ENCODE data around the gene GPC6. TPM values are rescaled to one million over a fixed set of nuclear protein-coding genes. Genes with fewer than 3 reads are reported as not detected.

GPC6 gene
- total and polyA plus RNA-seq, 2 donors (not counting 3 experiments of a cell fraction or from before 2014, with no cell fraction given), result 0.01 TPM; not detected in 1

GRCh38 chr13:94204946-94205345 lies 978.3 kb downstream of the GPC6 start:
- Histone ChIP-seq H3K27ac (ENCODE audit: insufficient read depth, low read depth, low read length) (no peak overlapping the region), H3K4me3 (replicated peaks in 1 of 3; ENCODE audit: insufficient read depth in 1 of 3, low read depth in 1 of 3, low read length in 3 of 3) (no peak overlapping the region), H3K36me3 (ENCODE audit: control insufficient read depth in 2 of 2, extremely low read depth in 1 of 2, insufficient read depth in 2 of 2, low read length in 2 of 2) (no peaks in the 10 kb centered on the region), H3K9me3 (replicated peaks; ENCODE audit: control insufficient read depth, insufficient read depth, low read length) (no peaks in the 10 kb centered on the region), H4K20me1 (replicated peaks; ENCODE audit: control insufficient read depth, extremely low read depth, insufficient read depth, low read length) (no peaks in the 10 kb centered on the region), H3K27me3 (ENCODE audit: control insufficient read depth in 2 of 2, insufficient read depth in 2 of 2, low read length in 2 of 2) (no peaks in the 10 kb centered on the region), H3K79me2 (ENCODE audit: control insufficient read depth, insufficient read depth, low read length) (no peaks in the 10 kb centered on the region), H2AFZ (ENCODE audit: low read depth, low read length) (no peak overlapping the region), H3K9me1 (replicated peaks; ENCODE audit: control insufficient read depth, extremely low read depth, insufficient read depth, low read length) (no peaks in the 10 kb centered on the region), H3K4me2 (ENCODE audit: insufficient read depth, low read length) (no peak overlapping the region), H3K4me1 (ENCODE audit: control insufficient read depth, extremely low read depth, insufficient read depth, low read length) (no peaks in the 10 kb centered on the region), H3K9ac (replicated peaks; ENCODE audit: extremely low read depth, insufficient read depth, low read length) (no peak overlapping the region)
- dilution Hi-C loops (cut with MboI; ENCODE audit: extremely low pct_ligation_motif_present, low sequenced_read_pairs) (no loop called here), intact Hi-C loops (cut with micrococcal nuclease) (no loop called here)
- ChIA-PET CTCF (no interaction called here), POLR2A (no interaction called here)
- BruUV-seq (replicated peaks), result no TSS peak
- TF ChIP-seq FOS (IDR thresholded peaks at IDR 0.05; ENCODE audit: borderline replicate concordance, insufficient read depth, low read length) (no peak), JUN (IDR thresholded peaks at IDR 0.05; ENCODE audit: borderline replicate concordance, insufficient read depth, insufficient read length, low read depth) (no peak), POLR2A (IDR thresholded peaks at IDR 0.05; ENCODE audit: low read depth, low read length) (no peak), MYC (IDR thresholded peaks at IDR 0.05; ENCODE audit: low read depth, low read length) (no peak), POLR2AphosphoS5 (IDR thresholded peaks at IDR 0.05; ENCODE audit: insufficient read depth, low read depth, low read length) (no peak), EZH2 (IDR thresholded peaks at IDR 0.05; ENCODE audit: borderline replicate concordance, low read depth, low read length, severe bottlenecking) (no peak), CTCF (IDR thresholded peaks at IDR 0.05; ENCODE audit: extremely low read depth in 1 of 2, insufficient read depth in 1 of 2, low read depth in 1 of 2, low read length in 2 of 2) (no peak), GATA2 (IDR thresholded peaks at IDR 0.05; ENCODE audit: insufficient read depth, insufficient read length, low read depth, low read length) (no peak)
- TF ChIP-seq, protein P1, sequence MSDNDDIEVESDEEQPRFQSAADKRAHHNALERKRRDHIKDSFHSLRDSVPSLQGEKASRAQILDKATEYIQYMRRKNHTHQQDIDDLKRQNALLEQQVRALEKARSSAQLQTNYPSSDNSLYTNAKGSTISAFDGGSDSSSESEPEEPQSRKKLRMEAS (IDR thresholded peaks at IDR 0.05; ENCODE audit: insufficient read depth, insufficient read length), result no peak
- FAIRE-seq (no peak), DNase-seq (ENCODE audit: low read depth, low spot score) (no peak)

Measured in endothelial cell of umbilical vein (primary cell).